ENCODE data around the gene LIPT2.

Gene LIPT2

DNA sequence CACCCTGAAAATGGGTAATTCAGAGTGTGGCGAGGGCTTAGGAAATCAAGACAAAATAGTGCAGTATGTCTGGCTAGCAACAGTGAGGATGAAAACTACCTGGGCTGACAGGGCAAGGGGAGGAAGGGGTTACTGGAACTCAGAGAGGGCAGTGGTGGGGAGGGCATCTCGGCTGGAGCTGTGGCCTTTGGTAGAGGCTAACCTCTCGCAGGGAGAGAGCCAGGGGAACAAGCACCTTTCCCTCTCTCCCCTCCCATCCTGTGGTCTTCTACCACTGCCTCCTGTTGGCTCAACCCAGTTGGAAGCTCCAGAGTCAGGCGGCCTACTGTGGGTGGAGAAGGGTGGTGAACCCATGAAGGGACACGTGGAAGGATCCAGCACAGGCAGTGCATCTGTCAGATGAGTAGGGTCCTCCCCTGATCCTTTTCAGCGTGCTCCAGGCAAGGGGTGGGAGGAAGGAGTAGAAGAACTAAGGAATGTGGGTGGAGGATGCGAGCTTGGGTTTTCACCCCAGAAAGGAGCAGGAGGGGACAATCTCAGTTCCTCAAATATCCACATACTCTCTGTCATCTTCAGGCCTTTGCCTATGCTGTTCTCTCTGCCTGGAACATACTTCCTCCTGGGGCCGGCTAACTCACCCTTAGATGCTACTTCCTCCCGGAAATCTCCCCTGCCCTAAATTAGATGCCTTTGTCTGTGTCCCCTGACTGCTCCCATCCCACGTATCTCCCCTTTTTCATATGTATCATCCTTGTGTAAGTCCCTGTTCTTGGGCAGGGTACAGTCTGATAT lies 19.9 kb downstream of the LIPT2 start:
- H4K8ac ChIP-seq (ENCODE audit: low read depth, low read length) = no peak overlapping the region
- H3K14ac ChIP-seq (ENCODE audit: low read length) = no peak overlapping the region
- H3K4me1 ChIP-seq (ENCODE audit: control insufficient read depth in 2 of 2, insufficient read depth in 1 of 2, low read depth in 1 of 2, low read length in 2 of 2) = no peaks in the 10 kb centered on the region
- no peak overlapping the region for H3K4ac ChIP-seq (ENCODE audit: low read length)
- peak overlapping the region; percentile 13 for H2AK5ac ChIP-seq (ENCODE audit: low read depth, low read length)
- H3K9ac ChIP-seq (ENCODE audit: low read depth, low read length, poor library complexity) = peak overlapping the region; percentile 31
- H2BK15ac ChIP-seq (ENCODE audit: low read length) = no peak overlapping the region
- H3K4me2 ChIP-seq (ENCODE audit: insufficient read depth, low read length, poor library complexity, severe bottlenecking) = no peak overlapping the region
- no CpG with 5 or more reads among the region's 10 CpGs for WGBS, 2 donors (ENCODE audit: extremely low coverage in 2 of 2, insufficient read length in 2 of 2, insufficient replicate concordance in 1 of 2)
- no peak overlapping the region for H3K18ac ChIP-seq (ENCODE audit: low read length)
- H2BK120ac ChIP-seq (ENCODE audit: low read depth, low read length) = no peak overlapping the region
- no peak overlapping the region for H3K4me3 ChIP-seq (ENCODE audit: low read length in 2 of 2)
- no peaks in the 10 kb centered on the region for H3K36me3 ChIP-seq (replicated peaks in 1 of 2; ENCODE audit: control insufficient read depth in 2 of 2, insufficient read depth in 2 of 2, low read length in 2 of 2)
- DNase-seq (ENCODE audit: low spot score) = no peak
- no peak overlapping the region for H4K91ac ChIP-seq (ENCODE audit: low read depth, low read length, poor library complexity)
- no peak overlapping the region for H2BK5ac ChIP-seq (ENCODE audit: low read length)
- H2AFZ ChIP-seq (ENCODE audit: low read length) = no peak overlapping the region
- H3K27ac ChIP-seq (replicated peaks; ENCODE audit: low read length) = no peak overlapping the region
- H3K23ac ChIP-seq (ENCODE audit: low read depth, low read length, poor library complexity) = no peak overlapping the region
- no peaks in the 10 kb centered on the region for H3K79me1 ChIP-seq (ENCODE audit: low read depth, low read length)
- no peak overlapping the region for H2BK12ac ChIP-seq (ENCODE audit: low read length)
- peaks cover 0 to 13% (median 0%) of the 10 kb centered on the region in 3 experiments for H3K27me3 ChIP-seq (ENCODE audit: control insufficient read depth in 3 of 3, insufficient read depth in 3 of 3, low read depth in 1 of 3, low read length in 3 of 3)
- no peaks in the 10 kb centered on the region for H3K9me3 ChIP-seq (replicated peaks in 1 of 2; ENCODE audit: control insufficient read depth in 2 of 2, insufficient read depth in 1 of 2, low read depth in 1 of 2, low read length in 2 of 2)

DNA sequence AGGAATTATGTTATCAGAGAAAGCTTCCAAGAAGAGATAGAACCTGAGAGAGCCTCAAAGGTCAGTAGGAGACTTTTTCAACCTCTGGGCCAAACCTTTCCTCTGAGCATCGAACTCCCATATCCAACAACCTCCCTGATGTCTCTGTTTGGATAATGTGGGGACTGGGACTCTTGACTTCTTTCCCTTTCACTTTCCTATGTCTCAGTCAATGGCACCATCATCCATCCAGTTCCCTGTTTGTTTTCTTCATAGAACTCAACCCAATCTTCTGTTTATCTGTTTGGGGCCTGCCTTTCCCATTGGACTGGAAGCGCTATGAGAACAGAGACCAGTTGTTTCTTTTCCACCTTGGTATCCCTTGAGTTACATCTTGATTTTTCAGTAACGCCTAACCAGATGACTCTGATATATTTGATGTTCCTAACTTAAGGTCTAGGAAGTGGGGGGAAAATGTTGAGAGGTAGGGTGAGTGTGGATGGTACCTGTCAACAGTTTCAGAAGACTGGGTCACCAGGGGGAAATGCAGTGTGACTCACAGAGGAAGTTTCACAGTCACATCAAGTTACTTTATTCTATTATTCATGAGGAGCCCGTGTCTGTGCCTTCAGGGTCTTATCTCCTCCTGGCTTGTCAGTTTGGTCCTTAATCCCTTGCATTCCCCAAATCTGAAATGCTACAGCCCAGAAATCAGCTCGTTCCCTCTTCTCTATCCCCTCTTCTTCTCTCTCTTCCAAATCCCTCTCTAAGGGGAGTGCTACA lies 21.7 kb downstream of the LIPT2 start:
- no peak overlapping the region for H3K4me3 ChIP-seq (ENCODE audit: low read length in 2 of 2)
- H3K9me3 ChIP-seq (replicated peaks in 1 of 2; ENCODE audit: control insufficient read depth in 2 of 2, insufficient read depth in 1 of 2, low read depth in 1 of 2, low read length in 2 of 2) = no peaks in the 10 kb centered on the region
- H3K4me2 ChIP-seq (ENCODE audit: insufficient read depth, low read length, poor library complexity, severe bottlenecking) = no peak overlapping the region
- DNase-seq (ENCODE audit: low spot score) = no peak
- H3K23ac ChIP-seq (ENCODE audit: low read depth, low read length, poor library complexity) = no peak overlapping the region
- no peaks in the 10 kb centered on the region for H3K36me3 ChIP-seq (replicated peaks in 1 of 2; ENCODE audit: control insufficient read depth in 2 of 2, insufficient read depth in 2 of 2, low read length in 2 of 2)
- no peaks in the 10 kb centered on the region for H3K79me1 ChIP-seq (ENCODE audit: low read depth, low read length)
- no peak overlapping the region for H4K91ac ChIP-seq (ENCODE audit: low read depth, low read length, poor library complexity)
- H2BK15ac ChIP-seq (ENCODE audit: low read length) = no peak overlapping the region
- no peak overlapping the region for H3K9ac ChIP-seq (ENCODE audit: low read depth, low read length, poor library complexity)
- no peak overlapping the region for H3K27ac ChIP-seq (replicated peaks; ENCODE audit: low read length)
- WGBS, 2 donors (ENCODE audit: extremely low coverage in 2 of 2, insufficient read length in 2 of 2, insufficient replicate concordance in 1 of 2) = no CpG with 5 or more reads among the region's 5 CpGs
- no peak overlapping the region for H4K8ac ChIP-seq (ENCODE audit: low read depth, low read length)
- H3K4me1 ChIP-seq (ENCODE audit: control insufficient read depth in 2 of 2, insufficient read depth in 1 of 2, low read depth in 1 of 2, low read length in 2 of 2) = peaks cover 0 to 10% of the 10 kb centered on the region in 2 donors
- H3K18ac ChIP-seq (ENCODE audit: low read length) = no peak overlapping the region
- H2AFZ ChIP-seq (ENCODE audit: low read length) = no peak overlapping the region
- no peak overlapping the region for H2BK5ac ChIP-seq (ENCODE audit: low read length)
- H3K14ac ChIP-seq (ENCODE audit: low read length) = no peak overlapping the region
- no peak overlapping the region for H2BK12ac ChIP-seq (ENCODE audit: low read length)
- H2AK5ac ChIP-seq (ENCODE audit: low read depth, low read length) = no peak overlapping the region
- peaks cover 0 to 13% (median 5%) of the 10 kb centered on the region in 3 experiments for H3K27me3 ChIP-seq (ENCODE audit: control insufficient read depth in 3 of 3, insufficient read depth in 3 of 3, low read depth in 1 of 3, low read length in 3 of 3)
- no peak overlapping the region for H3K4ac ChIP-seq (ENCODE audit: low read length)
- H2BK120ac ChIP-seq (ENCODE audit: low read depth, low read length) = no peak overlapping the region

DNA sequence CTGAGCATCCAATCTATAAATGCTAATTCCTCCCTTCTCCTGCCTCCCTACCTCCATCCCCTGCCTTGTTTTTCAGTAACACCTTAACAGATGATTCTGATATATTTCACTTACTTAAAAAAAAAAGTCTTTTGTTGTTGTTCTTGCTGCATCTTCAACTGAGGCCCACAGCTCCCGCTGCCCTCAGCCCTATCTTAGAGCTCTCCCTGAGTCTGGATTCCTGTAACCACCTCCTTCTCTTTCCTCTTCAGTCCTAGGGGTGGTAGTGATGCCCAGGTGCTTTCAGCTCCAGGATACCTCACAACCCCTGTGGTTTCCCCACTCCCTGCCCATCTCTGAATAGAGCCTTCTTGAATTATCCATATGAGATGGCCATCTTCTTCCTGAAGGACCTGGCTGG lies 22.5 kb downstream of the LIPT2 start:
- H2AFZ ChIP-seq (ENCODE audit: low read length) = no peak overlapping the region
- H2BK15ac ChIP-seq (ENCODE audit: low read length) = no peak overlapping the region
- DNase-seq (ENCODE audit: low spot score) = no peak
- H4K91ac ChIP-seq (ENCODE audit: low read depth, low read length, poor library complexity) = no peak overlapping the region
- no peak overlapping the region for H2BK12ac ChIP-seq (ENCODE audit: low read length)
- no peak overlapping the region for H4K8ac ChIP-seq (ENCODE audit: low read depth, low read length)
- no peak overlapping the region for H3K4me2 ChIP-seq (ENCODE audit: insufficient read depth, low read length, poor library complexity, severe bottlenecking)
- H3K18ac ChIP-seq (ENCODE audit: low read length) = no peak overlapping the region
- no peak overlapping the region for H3K14ac ChIP-seq (ENCODE audit: low read length)
- no peak overlapping the region for H3K27ac ChIP-seq (replicated peaks; ENCODE audit: low read length)
- H3K9ac ChIP-seq (ENCODE audit: low read depth, low read length, poor library complexity) = no peak overlapping the region
- no peaks in the 10 kb centered on the region for H3K79me1 ChIP-seq (ENCODE audit: low read depth, low read length)
- no peak overlapping the region for H3K23ac ChIP-seq (ENCODE audit: low read depth, low read length, poor library complexity)
- no peak overlapping the region for H2BK120ac ChIP-seq (ENCODE audit: low read depth, low read length)
- peaks cover 0 to 13% (median 7%) of the 10 kb centered on the region in 3 experiments for H3K27me3 ChIP-seq (ENCODE audit: control insufficient read depth in 3 of 3, insufficient read depth in 3 of 3, low read depth in 1 of 3, low read length in 3 of 3)
- no CpG with 5 or more reads among the region's 1 CpG for WGBS, 2 donors (ENCODE audit: extremely low coverage in 2 of 2, insufficient read length in 2 of 2, insufficient replicate concordance in 1 of 2)
- H2BK5ac ChIP-seq (ENCODE audit: low read length) = no peak overlapping the region
- no peaks in the 10 kb centered on the region for H3K36me3 ChIP-seq (replicated peaks in 1 of 2; ENCODE audit: control insufficient read depth in 2 of 2, insufficient read depth in 2 of 2, low read length in 2 of 2)
- H3K9me3 ChIP-seq (replicated peaks in 1 of 2; ENCODE audit: control insufficient read depth in 2 of 2, insufficient read depth in 1 of 2, low read depth in 1 of 2, low read length in 2 of 2) = no peaks in the 10 kb centered on the region
- H3K4ac ChIP-seq (ENCODE audit: low read length) = no peak overlapping the region
- H3K4me3 ChIP-seq (ENCODE audit: low read length in 2 of 2) = no peak overlapping the region
- H3K4me1 ChIP-seq (ENCODE audit: control insufficient read depth in 2 of 2, insufficient read depth in 1 of 2, low read depth in 1 of 2, low read length in 2 of 2) = peaks cover 0 to 12% of the 10 kb centered on the region in 2 donors
- no peak overlapping the region for H2AK5ac ChIP-seq (ENCODE audit: low read depth, low read length)

DNA sequence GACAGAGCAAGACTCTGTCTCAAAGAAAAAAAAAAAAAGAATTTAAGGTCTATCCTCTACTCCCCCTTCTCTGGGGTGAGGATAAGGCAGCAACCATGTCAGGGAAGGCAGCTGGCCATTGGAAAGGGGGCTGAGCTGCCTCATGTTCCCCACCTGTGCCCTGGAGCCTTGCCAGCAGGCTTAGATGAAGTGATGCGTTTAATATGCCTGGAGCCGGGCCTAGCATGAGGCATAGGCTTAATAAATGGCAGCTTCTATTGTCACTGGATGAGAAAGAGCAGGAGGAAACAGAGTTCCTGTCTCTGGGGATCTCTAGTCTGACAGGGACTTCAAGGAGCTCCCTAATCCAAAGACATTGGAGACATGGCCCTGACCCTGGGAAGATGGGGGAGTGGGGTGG lies 23.0 kb downstream of the LIPT2 start:
- Histone ChIP-seq H2BK5ac (ENCODE audit: low read length) (no peak overlapping the region), H4K8ac (ENCODE audit: low read depth, low read length) (no peak overlapping the region), H3K4me3 (ENCODE audit: low read length in 2 of 2) (no peak overlapping the region), H3K4me2 (ENCODE audit: insufficient read depth, low read length, poor library complexity, severe bottlenecking) (no peak overlapping the region), H3K23ac (ENCODE audit: low read depth, low read length, poor library complexity) (no peak overlapping the region), H3K27me3 (ENCODE audit: control insufficient read depth in 3 of 3, insufficient read depth in 3 of 3, low read depth in 1 of 3, low read length in 3 of 3) (peaks cover 0 to 18% (median 7%) of the 10 kb centered on the region in 3 experiments), H2BK15ac (ENCODE audit: low read length) (no peak overlapping the region), H3K79me1 (ENCODE audit: low read depth, low read length) (no peaks in the 10 kb centered on the region), H2AFZ (ENCODE audit: low read length) (no peak overlapping the region), H3K4me1 (ENCODE audit: control insufficient read depth in 2 of 2, insufficient read depth in 1 of 2, low read depth in 1 of 2, low read length in 2 of 2) (peaks cover 0 to 12% of the 10 kb centered on the region in 2 donors), H3K9me3 (replicated peaks in 1 of 2; ENCODE audit: control insufficient read depth in 2 of 2, insufficient read depth in 1 of 2, low read depth in 1 of 2, low read length in 2 of 2) (no peaks in the 10 kb centered on the region), H3K27ac (replicated peaks; ENCODE audit: low read length) (no peak overlapping the region), H3K36me3 (replicated peaks in 1 of 2; ENCODE audit: control insufficient read depth in 2 of 2, insufficient read depth in 2 of 2, low read length in 2 of 2) (no peaks in the 10 kb centered on the region), H2BK12ac (ENCODE audit: low read length) (no peak overlapping the region), H3K9ac (ENCODE audit: low read depth, low read length, poor library complexity) (no peak overlapping the region), H3K18ac (ENCODE audit: low read length) (no peak overlapping the region), H4K91ac (ENCODE audit: low read depth, low read length, poor library complexity) (no peak overlapping the region), H3K14ac (ENCODE audit: low read length) (no peak overlapping the region), H2AK5ac (ENCODE audit: low read depth, low read length) (no peak overlapping the region), H2BK120ac (ENCODE audit: low read depth, low read length) (no peak overlapping the region), H3K4ac (ENCODE audit: low read length) (no peak overlapping the region)
- no CpG with 5 or more reads among the region's 2 CpGs for WGBS, 2 donors (ENCODE audit: extremely low coverage in 2 of 2, insufficient read length in 2 of 2, insufficient replicate concordance in 1 of 2)
- no peak for DNase-seq (ENCODE audit: low spot score)

All from neuronal stem cell (in vitro differentiated cells).